Panc1 (cell line): ENCODE data around the gene B4GALT3. TPM values are rescaled to one million over a fixed set of nuclear protein-coding genes. Genes with fewer than 3 reads are reported as not detected.

Experiments used
- ATAC-seq: fragments of 200-7000 bp; cut with Tn5 transposase; 2 replicates; pipeline ENCODE4 v1.9.1; 2020; ENCODE audit warnings: mild to moderate bottlenecking, moderate library complexity
- BruUV-seq: library from RNA; stranded (reverse); fragments of 400-500 nt; replicated peaks from 2 replicates; lab custom pipeline; 2021; lab: Mats Ljungman, UMichigan
- CTCF ChIA-PET: fragments of 300-600 bp; sonication (Branson Sonifier 250); formaldehyde crosslinking; loops from one replicate; lab custom pipeline; 2022; ENCODE audit warnings: antibody characterized with exemption; lab: Charles Lee
- POLR2A ChIA-PET: fragments of 300-600 bp; sonication (Branson Sonifier 250); formaldehyde crosslinking; loops from one replicate; lab custom pipeline; 2022; ENCODE audit warnings: antibody characterized with exemption; lab: Charles Lee
- DNase-seq: peaks from one replicate; pipeline ENCODE4 v3.0.0-alpha.2; 2010; ENCODE audit warnings: low read depth, low spot score
- H3K27ac ChIP-seq: 2 replicates; pipeline ENCODE4 v1.5.1; 2011; ENCODE audit warnings: mild to moderate bottlenecking, low read length, inconsistent platforms
- H3K27me3 ChIP-seq: fragments of 200-500 bp; sonication (Bioruptor generic); 2 replicates; pipeline ENCODE4 v1.6.0; 2014; ENCODE audit warnings: low read length, inconsistent platforms; ENCODE audit not compliant: control insufficient read depth, insufficient read depth
- H3K36me3 ChIP-seq: fragments of 200-500 bp; sonication (Bioruptor generic); 2 replicates; pipeline ENCODE4 v1.5.1; 2014; ENCODE audit warnings: inconsistent platforms, mild to moderate bottlenecking, low read length, moderate library complexity; ENCODE audit not compliant: control insufficient read depth, insufficient read depth
- H3K4me1 ChIP-seq: 2 replicates; pipeline ENCODE4 v1.5.1; 2011; ENCODE audit warnings: inconsistent platforms, mild to moderate bottlenecking, low read length, moderate library complexity; ENCODE audit not compliant: control insufficient read depth, insufficient read depth
- H3K4me3 ChIP-seq, 2 experiments: 2 replicates each; pipeline ENCODE4 v1.5.1; 2011 to 2012; ENCODE audit warnings: low read depth in 2 of 2, low read length in 2 of 2, mild to moderate bottlenecking in 2 of 2, inconsistent platforms in 1 of 2, moderate library complexity in 1 of 2
- H3K9me3 ChIP-seq: fragments of 200-500 bp; sonication (Bioruptor generic); 2 replicates; pipeline ENCODE4 v1.5.1; 2014; ENCODE audit warnings: low read depth, mild to moderate bottlenecking, inconsistent platforms, low read length, moderate library complexity; ENCODE audit not compliant: control insufficient read depth, insufficient read depth
- CTCF ChIP-seq: fragments of 450-650 bp; IDR thresholded peaks from 2 replicates; pipeline ENCODE4 v1.5.1; 2017; ENCODE audit warnings: mild to moderate bottlenecking
- POLR2AphosphoS5 ChIP-seq: IDR thresholded peaks from 2 replicates; pipeline ENCODE4 v1.6.1; 2012; ENCODE audit warnings: mild to moderate bottlenecking, low read depth, low read length, moderate library complexity
- REST ChIP-seq, 2 experiments: IDR thresholded peaks; 2 replicates each; pipeline ENCODE4 v1.6.1; 2011 to 2012; ENCODE audit warnings: low read depth in 2 of 2, control low read depth in 1 of 2, low read length in 1 of 2, mild to moderate bottlenecking in 1 of 2, moderate library complexity in 1 of 2; ENCODE audit not compliant: insufficient read depth in 1 of 2
- SIN3A ChIP-seq: IDR thresholded peaks from 2 replicates; pipeline ENCODE4 v1.6.1; 2012; ENCODE audit warnings: low read depth, mild to moderate bottlenecking, low read length, moderate library complexity, borderline replicate concordance; ENCODE audit not compliant: insufficient read depth
- TCF7L2 ChIP-seq: IDR thresholded peaks from 2 replicates; pipeline ENCODE4 v1.6.1; 2011; ENCODE audit warnings: mild to moderate bottlenecking, low read depth, low read length, inconsistent platforms
- in situ Hi-C: cut with HindIII; loops from 2 replicates; pipeline ENCODE4 v1.10.0; 2016; ENCODE audit warnings: low sequenced_read_pairs, low pct_unique_long_range_greater_than_20kb
- intact Hi-C: fragments of 100-400 bp; cut with micrococcal nuclease; formaldehyde crosslinking; loops from one replicate; pipeline ENCODE4 v1.10.0; 2022; ENCODE audit not compliant: unreplicated experiment
- total RNA-seq: library from RNA; stranded (reverse); gene quantifications from one replicate; pipeline ENCODE4 v1.2.1, GENCODE V29; 2021; ENCODE audit not compliant: unreplicated experiment

Gene B4GALT3
- total RNA-seq, 1 experiment from 2014 or later, result 28.6 TPM

GRCh38 chr1:161188381-161188780, 11.1 kb upstream of the B4GALT3 start:
- no peak for TF ChIP-seq REST (IDR thresholded peaks at IDR 0.05; ENCODE audit: insufficient read depth in 1 of 2, low read depth in 2 of 2, low read length in 1 of 2)
- no peak for TF ChIP-seq TCF7L2
- no peak for TF ChIP-seq POLR2AphosphoS5
- TF ChIP-seq CTCF, result no peak
- no peak for TF ChIP-seq SIN3A
- intact Hi-C loops (no loop called here), in situ Hi-C loops (no loop called here)
- Histone ChIP-seq H3K4me3 (no peak overlapping the region), H3K9me3 (no peaks in the 10 kb centered on the region), H3K36me3 (no peaks in the 10 kb centered on the region), H3K27me3 (no peaks in the 10 kb centered on the region), H3K4me1 (no peaks in the 10 kb centered on the region), H3K27ac (no peak overlapping the region)
- DNase-seq (no peak), ATAC-seq (no peak)
- no TSS peak for BruUV-seq
- POLR2A ChIA-PET, result interaction anchor here (0.7 kb wide), 1 partner anchor 189 kb away, joined by 10 read pairs; no protein-coding TSS in a partner anchor
- CTCF ChIA-PET, result no interaction called here

GRCh38 chr1:161187311-161187710, 10.0 kb upstream of the B4GALT3 start:
- ChIA-PET POLR2A (interaction anchor here (0.7 kb wide), 1 partner anchor 535 kb away, joined by 3 read pairs; no protein-coding TSS in a partner anchor), CTCF (no interaction called here)

More at GRCh38 chr1:161187311-161187710, 10.0 kb upstream of the B4GALT3 start:
- Histone ChIP-seq H3K4me1 (no peaks in the 10 kb centered on the region), H3K4me3 (no peak overlapping the region), H3K27ac (no peak overlapping the region), H3K9me3 (no peaks in the 10 kb centered on the region), H3K27me3 (no peaks in the 10 kb centered on the region), H3K36me3 (no peaks in the 10 kb centered on the region)
- in situ Hi-C loops (no loop called here), intact Hi-C loops (no loop called here)
- DNase-seq (no peak), ATAC-seq (no peak)
- BruUV-seq, result no TSS peak
- TF ChIP-seq REST (IDR thresholded peaks at IDR 0.05; ENCODE audit: insufficient read depth in 1 of 2, low read depth in 2 of 2, low read length in 1 of 2) (no peak), CTCF (no peak), TCF7L2 (no peak), POLR2AphosphoS5 (no peak), SIN3A (no peak)
